ENCODE data around the gene ZNRF3. TPM values are rescaled to one million over a fixed set of nuclear protein-coding genes. Genes with fewer than 3 reads are reported as not detected.
"Not testable (repeated sequence)": the region's sequence is repeated elsewhere in the genome, so short reads cannot be mapped to it uniquely, and the experiment has no call there.

The ZNRF3 gene
- total RNA-seq, 1 donor from 2014 or later = 7.9 TPM

DNA sequence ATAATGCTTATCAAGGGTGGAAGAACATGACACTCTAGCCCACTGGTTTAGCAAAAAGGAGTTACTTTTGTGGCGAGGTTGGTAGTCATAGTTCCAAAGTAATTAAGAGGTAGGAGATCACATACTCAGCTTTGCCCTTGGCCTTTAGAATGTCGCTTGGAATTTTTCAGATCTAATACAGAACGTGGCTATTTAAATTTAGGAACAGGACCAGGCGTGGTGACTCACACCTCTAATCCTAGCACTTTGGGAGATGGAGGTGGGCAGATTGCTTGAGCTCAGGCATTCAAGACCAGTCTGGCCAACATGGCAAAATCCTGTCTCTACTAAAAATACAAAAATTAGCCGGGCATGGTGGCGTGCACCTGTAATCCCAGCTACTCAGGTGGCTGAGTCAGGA lies 26.1 kb upstream of the ZNRF3 start:
- Histone ChIP-seq H3K27ac (no peak overlapping the region), H3K9me3 (no peaks in the 10 kb centered on the region), H3K4me3 (no peak overlapping the region), H3K4me1 (no peaks in the 10 kb centered on the region), H3K36me3 (no peaks in the 10 kb centered on the region), H3K27me3 (no peaks in the 10 kb centered on the region)
- no peak for DNase-seq (ENCODE audit: extremely low spot score in 2 of 2)
- TF ChIP-seq POLR2A (IDR thresholded peaks at IDR 0.05) = no peak
- TF ChIP-seq, protein P1, sequence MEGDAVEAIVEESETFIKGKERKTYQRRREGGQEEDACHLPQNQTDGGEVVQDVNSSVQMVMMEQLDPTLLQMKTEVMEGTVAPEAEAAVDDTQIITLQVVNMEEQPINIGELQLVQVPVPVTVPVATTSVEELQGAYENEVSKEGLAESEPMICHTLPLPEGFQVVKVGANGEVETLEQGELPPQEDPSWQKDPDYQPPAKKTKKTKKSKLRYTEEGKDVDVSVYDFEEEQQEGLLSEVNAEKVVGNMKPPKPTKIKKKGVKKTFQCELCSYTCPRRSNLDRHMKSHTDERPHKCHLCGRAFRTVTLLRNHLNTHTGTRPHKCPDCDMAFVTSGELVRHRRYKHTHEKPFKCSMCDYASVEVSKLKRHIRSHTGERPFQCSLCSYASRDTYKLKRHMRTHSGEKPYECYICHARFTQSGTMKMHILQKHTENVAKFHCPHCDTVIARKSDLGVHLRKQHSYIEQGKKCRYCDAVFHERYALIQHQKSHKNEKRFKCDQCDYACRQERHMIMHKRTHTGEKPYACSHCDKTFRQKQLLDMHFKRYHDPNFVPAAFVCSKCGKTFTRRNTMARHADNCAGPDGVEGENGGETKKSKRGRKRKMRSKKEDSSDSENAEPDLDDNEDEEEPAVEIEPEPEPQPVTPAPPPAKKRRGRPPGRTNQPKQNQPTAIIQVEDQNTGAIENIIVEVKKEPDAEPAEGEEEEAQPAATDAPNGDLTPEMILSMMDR (IDR thresholded peaks at IDR 0.05) = no peak
- TF ChIP-seq POLR2AphosphoS5 (IDR thresholded peaks at IDR 0.05; ENCODE audit: insufficient read depth in 1 of 2, low read depth in 1 of 2) = no peak
- intact Hi-C loops (cut with DNase I) = no loop called here

- Histone ChIP-seq H3K4me1 (no peaks in the 10 kb centered on the region), H3K4me3 (no peak overlapping the region), H3K27ac (no peak overlapping the region), H3K9me3 (no peaks in the 10 kb centered on the region), H3K27me3 (no peaks in the 10 kb centered on the region), H3K36me3 (no peaks in the 10 kb centered on the region)
- intact Hi-C loops (cut with DNase I) = loop anchor here (5.0 to 10.0 kb wide), 2 partner anchors 177 to 380 kb away; no protein-coding TSS in a partner anchor
- DNase-seq (ENCODE audit: extremely low spot score in 2 of 2) = no peak
- TF ChIP-seq POLR2A (IDR thresholded peaks at IDR 0.05) (no peak), POLR2AphosphoS5 (IDR thresholded peaks at IDR 0.05; ENCODE audit: insufficient read depth in 1 of 2, low read depth in 1 of 2) (no peak)
- TF ChIP-seq, protein P1 (IDR thresholded peaks at IDR 0.05) = no peak
These were observed 18.3 kb upstream of the ZNRF3 start for GRCh38 chr22:28864878-28865596.

GRCh38 chr22:28867191-28867590 lies 16.2 kb upstream of the ZNRF3 start:
- intact Hi-C loops (cut with DNase I) = loop anchor here (10.0 kb wide), 1 partner anchor 378 kb away; no protein-coding TSS in a partner anchor
- no peak for DNase-seq (ENCODE audit: extremely low spot score in 2 of 2)
- TF ChIP-seq, protein P1 (IDR thresholded peaks at IDR 0.05) = no peak
- TF ChIP-seq POLR2AphosphoS5 (IDR thresholded peaks at IDR 0.05; ENCODE audit: insufficient read depth in 1 of 2, low read depth in 1 of 2) (no peak), POLR2A (IDR thresholded peaks at IDR 0.05) (no peak)
- Histone ChIP-seq H3K9me3 (no peaks in the 10 kb centered on the region), H3K4me3 (no peak overlapping the region), H3K27ac (no peak overlapping the region), H3K36me3 (no peaks in the 10 kb centered on the region), H3K27me3 (no peaks in the 10 kb centered on the region), H3K4me1 (no peaks in the 10 kb centered on the region)

DNA sequence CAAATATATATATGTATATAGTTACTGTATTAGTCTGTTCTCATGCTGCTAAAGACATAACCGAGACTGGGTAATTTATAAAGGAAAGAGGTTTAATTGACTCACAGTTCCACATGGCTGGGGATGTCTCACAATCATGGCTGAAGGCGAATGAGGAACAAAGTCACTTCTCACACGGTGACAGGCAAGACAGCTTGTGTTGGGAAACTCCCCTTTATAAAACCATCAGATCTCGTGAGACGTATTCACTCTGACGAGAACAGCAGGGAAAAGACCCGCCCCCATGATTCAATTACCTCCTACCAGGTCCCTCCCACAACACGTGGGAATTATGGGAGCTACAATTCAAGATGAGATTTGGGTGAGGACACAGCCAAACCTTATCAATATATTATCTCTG lies 15.0 kb upstream of the ZNRF3 start:
- not testable (repeated sequence) for DNase-seq (ENCODE audit: extremely low spot score in 2 of 2); H3K9me3 ChIP-seq; H3K36me3 ChIP-seq; H3K27ac ChIP-seq; H3K27me3 ChIP-seq; H3K4me3 ChIP-seq; H3K4me1 ChIP-seq
- intact Hi-C loops (cut with DNase I) = loop anchor here (10.0 kb wide), 1 partner anchor 376 kb away; no protein-coding TSS in a partner anchor

GRCh38 chr22:28869736-28870135 lies 13.6 kb upstream of the ZNRF3 start:
- Histone ChIP-seq H3K27me3 (no peaks in the 10 kb centered on the region), H3K36me3 (no peaks in the 10 kb centered on the region), H3K4me3 (no peak overlapping the region), H3K9me3 (no peaks in the 10 kb centered on the region), H3K27ac (no peak overlapping the region), H3K4me1 (no peaks in the 10 kb centered on the region)
- intact Hi-C loops (cut with DNase I) = loop anchor here (10.0 kb wide), 1 partner anchor 375 kb away; no protein-coding TSS in a partner anchor
- DNase-seq (ENCODE audit: extremely low spot score in 2 of 2) = no peak
- TF ChIP-seq POLR2A (IDR thresholded peaks at IDR 0.05) = no peak
- TF ChIP-seq, protein P1 (IDR thresholded peaks at IDR 0.05) = no peak
- no peak for TF ChIP-seq POLR2AphosphoS5 (IDR thresholded peaks at IDR 0.05; ENCODE audit: insufficient read depth in 1 of 2, low read depth in 1 of 2)
